ENCODE results near the gene XKR8. TPM values are rescaled to one million over a fixed set of nuclear protein-coding genes. Genes with fewer than 3 reads are reported as not detected.
"Not testable (repeated sequence)": the region's sequence is repeated elsewhere in the genome, so short reads cannot be mapped to it uniquely, and the experiment has no call there.

XKR8 gene
- total RNA-seq, 1 experiment from 2014 or later = 2.0 TPM

GRCh38 chr1:27981145-27981544, 21.4 kb downstream of the XKR8 start:
- Histone ChIP-seq H3K27me3 (ENCODE audit: low read length) (no peaks in the 10 kb centered on the region), H3K9me2 (replicated peaks; ENCODE audit: insufficient read depth, low read length) (no peaks in the 10 kb centered on the region), H3K4me1 (ENCODE audit: low read length) (no peaks in the 10 kb centered on the region), H3K79me2 (ENCODE audit: low read length) (no peaks in the 10 kb centered on the region), H2AFZ (ENCODE audit: low read length) (no peak overlapping the region), H4K20me1 (ENCODE audit: insufficient read depth, low read depth, low read length) (no peaks in the 10 kb centered on the region), H3K27ac (ENCODE audit: low read length) (no peak overlapping the region), H3K4me3 (ENCODE audit: low read length) (no peak overlapping the region), H3K9ac (ENCODE audit: low read length) (no peak overlapping the region), H3K4me2 (ENCODE audit: low read depth, low read length, poor library complexity, severe bottlenecking) (no peak overlapping the region), H3K36me3 (ENCODE audit: insufficient read depth, low read length) (0 out of 2 replicates have a peak, but pooled peaks cover 4% of the 10 kb centered on the region), H3K9me3 (ENCODE audit: low read length) (no peaks in the 10 kb centered on the region)
- no peak for DNase-seq

GRCh38 chr1:27990920-27991537, 31.3 kb downstream of the XKR8 start:
- Histone ChIP-seq H3K27ac (ENCODE audit: low read length) (no peak overlapping the region), H3K36me3 (ENCODE audit: insufficient read depth, low read length) (peaks cover 51% of the 10 kb centered on the region), H3K4me3 (ENCODE audit: low read length) (no peak overlapping the region), H3K9me3 (ENCODE audit: low read length) (no peaks in the 10 kb centered on the region), H3K27me3 (ENCODE audit: low read length) (no peaks in the 10 kb centered on the region), H2AFZ (ENCODE audit: low read length) (no peak overlapping the region), H3K9ac (ENCODE audit: low read length) (no peak overlapping the region), H3K4me1 (ENCODE audit: low read length) (no peaks in the 10 kb centered on the region), H3K79me2 (ENCODE audit: low read length) (no peaks in the 10 kb centered on the region), H3K4me2 (ENCODE audit: low read depth, low read length, poor library complexity, severe bottlenecking) (no peak overlapping the region), H4K20me1 (ENCODE audit: insufficient read depth, low read depth, low read length) (no peaks in the 10 kb centered on the region), H3K9me2 (replicated peaks; ENCODE audit: insufficient read depth, low read length) (no peaks in the 10 kb centered on the region)
- DNase-seq = no peak

- Histone ChIP-seq H3K4me3 (ENCODE audit: low read length) (no peak overlapping the region), H3K27me3 (ENCODE audit: low read length) (no peaks in the 10 kb centered on the region), H3K9me2 (replicated peaks; ENCODE audit: insufficient read depth, low read length) (no peaks in the 10 kb centered on the region), H3K9ac (ENCODE audit: low read length) (no peak overlapping the region), H3K4me2 (ENCODE audit: low read depth, low read length, poor library complexity, severe bottlenecking) (no peak overlapping the region), H3K79me2 (ENCODE audit: low read length) (no peaks in the 10 kb centered on the region), H3K9me3 (ENCODE audit: low read length) (no peaks in the 10 kb centered on the region), H3K27ac (ENCODE audit: low read length) (no peak overlapping the region), H3K36me3 (ENCODE audit: insufficient read depth, low read length) (peaks cover 58% of the 10 kb centered on the region), H2AFZ (ENCODE audit: low read length) (no peak overlapping the region), H3K4me1 (ENCODE audit: low read length) (no peaks in the 10 kb centered on the region), H4K20me1 (ENCODE audit: insufficient read depth, low read depth, low read length) (no peaks in the 10 kb centered on the region)
- DNase-seq = no peak
Observed at GRCh38 chr1:27992276-27992675, 32.5 kb downstream of the XKR8 start.

- Histone ChIP-seq H3K9ac (ENCODE audit: low read length) (no peak overlapping the region), H3K9me3 (ENCODE audit: low read length) (no peaks in the 10 kb centered on the region), H4K20me1 (ENCODE audit: insufficient read depth, low read depth, low read length) (no peaks in the 10 kb centered on the region), H2AFZ (ENCODE audit: low read length) (no peak overlapping the region), H3K27ac (ENCODE audit: low read length) (no peak overlapping the region), H3K27me3 (ENCODE audit: low read length) (no peaks in the 10 kb centered on the region), H3K4me3 (ENCODE audit: low read length) (no peak overlapping the region), H3K4me1 (ENCODE audit: low read length) (no peaks in the 10 kb centered on the region), H3K79me2 (ENCODE audit: low read length) (no peaks in the 10 kb centered on the region), H3K36me3 (ENCODE audit: insufficient read depth, low read length) (peaks cover 58% of the 10 kb centered on the region), H3K9me2 (replicated peaks; ENCODE audit: insufficient read depth, low read length) (no peaks in the 10 kb centered on the region), H3K4me2 (ENCODE audit: low read depth, low read length, poor library complexity, severe bottlenecking) (no peak overlapping the region)
- DNase-seq = no peak
Observed at GRCh38 chr1:27993241-27993640, 33.5 kb downstream of the XKR8 start.

GRCh38 chr1:27994060-27994459, 34.3 kb downstream of the XKR8 start:
- Histone ChIP-seq H3K79me2 (ENCODE audit: low read length) (no peaks in the 10 kb centered on the region), H3K9ac (ENCODE audit: low read length) (no peak overlapping the region), H3K27me3 (ENCODE audit: low read length) (no peaks in the 10 kb centered on the region), H3K4me2 (ENCODE audit: low read depth, low read length, poor library complexity, severe bottlenecking) (no peak overlapping the region), H3K27ac (ENCODE audit: low read length) (no peak overlapping the region), H2AFZ (ENCODE audit: low read length) (no peak overlapping the region), H3K9me2 (replicated peaks; ENCODE audit: insufficient read depth, low read length) (no peaks in the 10 kb centered on the region), H3K36me3 (ENCODE audit: insufficient read depth, low read length) (peaks cover 55% of the 10 kb centered on the region), H4K20me1 (ENCODE audit: insufficient read depth, low read depth, low read length) (no peaks in the 10 kb centered on the region), H3K4me3 (ENCODE audit: low read length) (no peak overlapping the region), H3K4me1 (ENCODE audit: low read length) (no peaks in the 10 kb centered on the region), H3K9me3 (ENCODE audit: low read length) (no peaks in the 10 kb centered on the region)
- DNase-seq = no peak

- not testable (repeated sequence) for H3K9me2 ChIP-seq (replicated peaks; ENCODE audit: insufficient read depth, low read length); H3K27me3 ChIP-seq (ENCODE audit: low read length); H3K27ac ChIP-seq (ENCODE audit: low read length); DNase-seq; H3K4me2 ChIP-seq (ENCODE audit: low read depth, low read length, poor library complexity, severe bottlenecking); H4K20me1 ChIP-seq (ENCODE audit: insufficient read depth, low read depth, low read length); H3K4me1 ChIP-seq (ENCODE audit: low read length); H3K4me3 ChIP-seq (ENCODE audit: low read length); H2AFZ ChIP-seq (ENCODE audit: low read length); H3K9ac ChIP-seq (ENCODE audit: low read length); H3K79me2 ChIP-seq (ENCODE audit: low read length); H3K9me3 ChIP-seq (ENCODE audit: low read length)
- H3K36me3 ChIP-seq (ENCODE audit: insufficient read depth, low read length) = peaks cover 50% of the 10 kb centered on the region; the same call in 1 of the 2 replicates
Observed at GRCh38 chr1:27994526-27994925, 34.8 kb downstream of the XKR8 start.

- Histone ChIP-seq H3K27ac (ENCODE audit: low read length) (no peak overlapping the region), H3K27me3 (ENCODE audit: low read length) (no peaks in the 10 kb centered on the region), H2AFZ (ENCODE audit: low read length) (no peak overlapping the region), H4K20me1 (ENCODE audit: insufficient read depth, low read depth, low read length) (no peaks in the 10 kb centered on the region), H3K9me2 (replicated peaks; ENCODE audit: insufficient read depth, low read length) (no peaks in the 10 kb centered on the region), H3K4me1 (ENCODE audit: low read length) (no peaks in the 10 kb centered on the region), H3K79me2 (ENCODE audit: low read length) (no peaks in the 10 kb centered on the region; the same call in 1 of the 2 replicates), H3K4me2 (ENCODE audit: low read depth, low read length, poor library complexity, severe bottlenecking) (no peak overlapping the region), H3K9ac (ENCODE audit: low read length) (no peak overlapping the region), H3K4me3 (ENCODE audit: low read length) (no peak overlapping the region), H3K9me3 (ENCODE audit: low read length) (no peaks in the 10 kb centered on the region), H3K36me3 (ENCODE audit: insufficient read depth, low read length) (peaks cover 25% of the 10 kb centered on the region)
- DNase-seq = no peak
Observed at GRCh38 chr1:27999055-27999454, 39.3 kb downstream of the XKR8 start.

- Histone ChIP-seq H2AFZ (ENCODE audit: low read length) (no peak overlapping the region), H3K27me3 (ENCODE audit: low read length) (no peaks in the 10 kb centered on the region), H3K4me3 (ENCODE audit: low read length) (no peak overlapping the region), H3K9me3 (ENCODE audit: low read length) (no peaks in the 10 kb centered on the region), H3K79me2 (ENCODE audit: low read length) (peaks cover 1% of the 10 kb centered on the region; the same call in 1 of the 2 replicates), H3K9me2 (replicated peaks; ENCODE audit: insufficient read depth, low read length) (no peaks in the 10 kb centered on the region), H3K36me3 (ENCODE audit: insufficient read depth, low read length) (peaks cover 24% of the 10 kb centered on the region), H3K9ac (ENCODE audit: low read length) (no peak overlapping the region), H3K4me1 (ENCODE audit: low read length) (no peaks in the 10 kb centered on the region), H3K4me2 (ENCODE audit: low read depth, low read length, poor library complexity, severe bottlenecking) (no peak overlapping the region), H3K27ac (ENCODE audit: low read length) (no peak overlapping the region), H4K20me1 (ENCODE audit: insufficient read depth, low read depth, low read length) (no peaks in the 10 kb centered on the region)
- DNase-seq = no peak
Observed at GRCh38 chr1:28002600-28002999, 42.8 kb downstream of the XKR8 start.
